GM19351 (cell line): ENCODE data around the gene GAPT.

Experiments used
- ATAC-seq: cut with Tn5 transposase; IDR thresholded peaks from one replicate; pipeline ENCODE4 v1.9.1; 2021; ENCODE audit warnings: mild to moderate bottlenecking, moderate library complexity; ENCODE audit not compliant: unreplicated experiment

The GAPT gene

GRCh38 chr5:58460732-58461286 is 30.4 kb upstream of the GAPT start:
- ATAC-seq = peak; percentile 71

DNA sequence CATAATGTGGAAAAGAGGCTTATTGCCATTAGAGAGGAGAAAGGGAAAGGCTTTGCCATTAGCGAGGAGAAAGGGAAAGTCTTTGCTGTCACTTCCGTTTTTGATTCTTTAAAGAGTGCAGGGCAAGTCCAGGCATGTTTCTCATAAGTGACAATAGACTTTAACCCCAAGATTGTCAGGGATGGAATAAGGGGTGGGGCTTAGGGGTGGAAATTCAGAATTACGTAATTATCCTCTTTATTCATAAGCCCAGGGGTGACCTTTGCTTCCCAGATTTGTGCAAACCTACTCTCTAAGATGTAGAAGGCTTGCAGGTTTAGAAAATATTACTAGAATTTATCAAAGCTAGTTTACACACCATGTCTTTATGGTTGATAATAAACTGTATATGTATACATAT is 29.1 kb upstream of the GAPT start:
- ATAC-seq = no peak

GRCh38 chr5:58462623-58463230 is 28.5 kb upstream of the GAPT start:
- no peak for ATAC-seq

- ATAC-seq = peak; percentile 99
Measured at GRCh38 chr5:58466939-58467338, 24.3 kb upstream of the GAPT start.

- no peak for ATAC-seq
Measured at GRCh38 chr5:58469896-58470295, 21.3 kb upstream of the GAPT start.

- ATAC-seq = no peak
Measured at GRCh38 chr5:58475404-58475803, 15.8 kb upstream of the GAPT start.

DNA sequence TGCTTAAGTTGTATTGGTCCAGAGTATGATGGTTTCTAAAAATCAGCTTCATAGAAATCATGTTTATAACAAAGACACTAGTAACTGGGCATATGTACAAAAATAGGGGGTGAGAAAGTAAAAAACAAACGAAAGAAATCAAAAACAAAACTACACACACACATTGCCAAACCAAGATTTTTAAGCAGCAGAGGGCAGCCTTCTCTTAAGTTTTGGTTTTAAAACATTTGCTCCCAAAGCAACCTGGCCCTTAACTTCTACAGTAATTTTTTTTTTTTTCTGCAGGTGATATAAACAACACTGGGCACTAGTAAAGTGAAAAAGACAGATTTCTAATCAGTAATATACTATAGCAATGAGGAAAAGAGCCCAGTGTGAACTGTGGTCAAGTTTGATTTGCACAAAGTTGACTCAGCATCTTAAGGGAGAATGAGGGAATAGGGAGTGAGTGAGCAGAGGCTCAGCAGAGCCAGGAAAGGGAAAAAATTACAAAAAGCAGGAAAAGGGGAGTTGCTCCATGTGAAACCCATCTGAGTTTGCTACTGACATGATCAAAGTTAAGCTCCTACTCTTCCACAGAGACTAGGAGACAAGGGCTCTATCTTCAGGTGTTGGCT is 13.4 kb upstream of the GAPT start:
- peak; percentile 43 for ATAC-seq

DNA sequence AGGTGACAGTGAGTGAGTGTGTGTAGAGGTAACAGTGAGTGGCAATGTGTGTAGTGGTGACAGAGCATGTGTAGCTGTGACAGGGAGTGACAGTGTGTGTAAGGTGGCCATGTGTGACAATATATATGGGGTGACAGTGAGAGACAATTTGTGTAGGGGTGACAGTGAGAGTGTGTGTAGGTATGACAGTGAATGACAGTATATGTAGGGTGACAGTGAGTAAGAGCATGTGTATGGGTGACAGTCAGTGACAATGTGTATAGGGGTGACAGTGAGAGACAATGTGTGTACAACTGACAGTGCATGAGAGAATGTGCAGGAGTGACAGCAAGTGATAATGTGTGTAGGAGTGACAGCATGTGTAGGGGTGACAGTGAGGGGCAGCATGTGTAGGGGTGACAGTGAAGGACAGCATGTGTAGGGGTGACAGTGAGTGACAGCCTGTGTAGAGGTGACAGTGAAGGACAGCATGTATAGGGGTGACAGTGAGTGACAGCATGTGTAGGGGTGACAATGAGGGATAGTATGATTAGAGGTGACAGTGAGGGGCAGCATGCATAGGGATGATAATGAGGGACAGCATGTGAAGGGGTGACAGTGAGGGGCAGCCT is 10.1 kb upstream of the GAPT start:
- no peak for ATAC-seq

GRCh38 chr5:58481828-58482227 is 9.4 kb upstream of the GAPT start:
- no peak for ATAC-seq

- no peak for ATAC-seq
Measured at GRCh38 chr5:58482536-58482935, 8.7 kb upstream of the GAPT start.

DNA sequence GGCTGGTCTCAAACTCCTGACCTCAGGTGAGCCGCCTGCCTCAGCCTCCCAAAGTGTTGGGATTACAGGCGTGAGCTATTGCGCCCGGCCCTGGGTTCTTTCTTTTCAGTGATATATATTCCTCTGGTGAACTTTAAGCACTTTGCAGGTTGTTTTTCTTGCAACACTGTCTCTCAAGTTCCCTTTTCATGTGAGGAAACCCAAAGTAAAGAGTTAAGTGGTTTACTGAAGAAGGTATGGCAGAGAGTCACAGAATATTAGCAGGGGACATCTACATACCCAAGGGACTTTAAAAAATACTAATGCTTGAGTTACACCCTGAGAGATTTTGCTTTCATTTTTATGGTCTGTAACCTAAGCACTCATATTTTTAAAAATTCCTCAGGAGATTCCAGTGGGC is 6.7 kb upstream of the GAPT start:
- no peak for ATAC-seq

- no peak for ATAC-seq
Measured at GRCh38 chr5:58486290-58486689, 4.9 kb upstream of the GAPT start.

- ATAC-seq = no peak
Measured at GRCh38 chr5:58490402-58491050, 709 bp upstream of the GAPT start.

DNA sequence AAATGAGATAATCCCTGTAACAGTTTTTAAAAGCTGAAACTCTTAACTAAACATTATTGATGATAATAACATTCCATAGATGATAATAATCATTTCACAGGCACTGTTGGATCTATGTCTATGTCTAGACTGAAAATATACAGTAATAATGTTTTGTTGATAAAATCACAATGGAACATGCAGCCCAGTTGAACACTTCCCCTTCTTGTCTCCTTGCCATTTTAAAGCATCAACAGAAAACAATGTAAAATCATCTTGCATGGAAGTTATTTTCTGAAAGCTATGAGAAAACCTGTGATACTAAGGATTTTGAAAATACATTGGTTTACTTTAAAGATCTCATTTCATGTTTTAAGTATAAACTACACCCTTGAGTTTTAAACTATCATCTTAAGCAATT is 1.9 kb downstream of the GAPT start:
- ATAC-seq = no peak

GRCh38 chr5:58496488-58496887 is 5.3 kb downstream of the GAPT start:
- ATAC-seq = no peak

DNA sequence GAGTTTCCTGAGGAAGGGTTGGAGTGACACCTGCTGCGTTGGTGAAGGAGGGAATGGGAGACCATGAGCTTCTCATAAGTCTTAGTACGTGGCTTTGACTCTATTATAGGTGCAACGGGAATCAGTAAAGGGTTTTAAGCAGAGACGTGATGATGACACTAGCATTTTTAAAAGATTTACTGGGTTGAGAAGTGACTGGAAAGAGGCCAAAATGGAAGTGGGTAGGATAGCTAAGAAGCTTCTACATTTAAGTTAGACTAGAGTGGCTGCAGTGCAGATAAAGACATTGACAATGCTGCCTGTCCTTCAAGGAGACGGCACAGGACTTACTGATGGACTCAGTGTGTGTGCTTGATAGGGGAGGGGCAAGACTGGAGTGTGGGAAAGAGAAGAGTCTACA is 6.2 kb downstream of the GAPT start:
- no peak for ATAC-seq

- ATAC-seq = no peak
Measured at GRCh38 chr5:58497921-58498320, 6.7 kb downstream of the GAPT start.

DNA sequence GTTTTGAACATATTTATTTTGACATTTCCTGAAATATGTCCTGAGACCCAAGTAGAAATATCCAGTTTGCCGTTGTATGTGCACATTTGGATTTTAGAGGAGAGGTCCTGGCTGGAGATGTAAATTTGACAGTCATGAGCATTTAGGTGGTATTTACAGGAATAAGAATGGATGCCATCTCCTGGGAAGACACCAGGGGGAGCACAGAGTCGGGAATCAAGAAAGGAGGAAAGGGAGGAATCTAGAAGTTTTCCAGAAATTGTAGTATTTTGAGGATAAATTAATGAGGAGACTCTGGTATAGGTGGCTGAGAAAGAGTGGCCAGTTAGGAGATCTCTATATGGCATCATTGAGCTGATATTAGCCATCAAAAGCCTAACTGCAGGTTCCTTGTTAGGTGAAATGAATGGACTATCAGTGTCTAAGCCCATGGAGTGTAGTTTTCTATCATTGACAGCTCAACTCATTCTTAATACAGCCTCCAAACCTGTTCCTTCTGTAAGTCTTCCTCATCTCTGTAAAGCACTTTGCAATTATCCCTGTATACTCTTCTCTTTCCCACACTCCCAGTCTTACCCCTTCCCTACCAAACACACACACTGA is 7.2 kb downstream of the GAPT start:
- ATAC-seq = no peak

GRCh38 chr5:58499231-58499630 is 8.0 kb downstream of the GAPT start:
- ATAC-seq = no peak

DNA sequence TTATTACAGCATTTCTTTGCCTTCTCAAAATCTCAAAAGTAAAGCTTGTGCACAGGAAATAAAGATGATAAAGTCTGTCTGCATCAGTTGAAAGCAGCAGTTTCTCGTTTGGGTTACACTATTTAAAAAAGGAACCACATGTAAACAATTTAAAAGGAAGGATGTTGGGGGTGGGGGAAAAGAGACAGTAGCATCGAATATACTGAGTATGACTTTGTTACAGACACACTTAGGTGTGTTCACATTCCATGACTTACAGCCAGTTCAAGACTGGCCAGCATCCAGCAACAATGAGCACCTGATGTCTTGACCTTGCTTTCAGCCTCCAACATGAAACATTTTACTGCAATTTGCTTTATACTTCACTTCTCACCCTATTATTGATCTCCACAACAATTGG is 8.7 kb downstream of the GAPT start:
- ATAC-seq = no peak

- ATAC-seq = no peak
Measured at GRCh38 chr5:58501778-58502417, 10.7 kb downstream of the GAPT start.
